Hepatocyte (in vitro differentiated cells): ENCODE results near the gene ANKHD1.

Experiments used
- EZH2phosphoT487 ChIP-seq: fragments of 200-600 bp; sonication (generic); IDR thresholded peaks from one replicate; pipeline ENCODE4 v1.6.1; 2018; ENCODE audit warnings: antibody characterized with exemption, mild to moderate bottlenecking, low read depth, moderate library complexity; ENCODE audit not compliant: unreplicated experiment, severe bottlenecking
- TF ChIP-seq, protein P1 (sequence below): fragments of 200-600 bp; sonication (generic); IDR thresholded peaks from 2 replicates; pipeline ENCODE4 v1.5.1; 2016; ENCODE audit warnings: antibody characterized with exemption, mild to moderate bottlenecking; ENCODE audit not compliant: poor library complexity

DNA sequence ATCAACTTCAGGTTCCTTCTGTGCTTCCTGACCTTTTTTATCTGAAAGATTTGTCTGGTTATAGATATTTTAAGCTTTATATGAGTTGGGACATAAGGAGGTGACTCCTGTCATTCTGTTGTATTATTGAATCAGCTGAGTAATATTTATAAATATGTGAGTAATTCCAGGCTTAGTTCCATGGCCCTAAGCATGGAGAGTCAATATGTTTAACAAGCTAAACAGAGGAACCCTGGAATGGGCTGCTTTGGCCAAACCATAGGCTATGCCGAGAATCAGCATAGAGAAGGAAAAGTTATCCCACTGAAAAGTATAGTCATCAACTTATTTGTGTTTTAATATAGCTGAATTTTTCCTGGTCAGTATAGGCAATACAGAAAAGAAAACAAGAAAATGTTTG is 138.6 kb downstream of the ANKHD1 start:
- TF ChIP-seq, protein P1, sequence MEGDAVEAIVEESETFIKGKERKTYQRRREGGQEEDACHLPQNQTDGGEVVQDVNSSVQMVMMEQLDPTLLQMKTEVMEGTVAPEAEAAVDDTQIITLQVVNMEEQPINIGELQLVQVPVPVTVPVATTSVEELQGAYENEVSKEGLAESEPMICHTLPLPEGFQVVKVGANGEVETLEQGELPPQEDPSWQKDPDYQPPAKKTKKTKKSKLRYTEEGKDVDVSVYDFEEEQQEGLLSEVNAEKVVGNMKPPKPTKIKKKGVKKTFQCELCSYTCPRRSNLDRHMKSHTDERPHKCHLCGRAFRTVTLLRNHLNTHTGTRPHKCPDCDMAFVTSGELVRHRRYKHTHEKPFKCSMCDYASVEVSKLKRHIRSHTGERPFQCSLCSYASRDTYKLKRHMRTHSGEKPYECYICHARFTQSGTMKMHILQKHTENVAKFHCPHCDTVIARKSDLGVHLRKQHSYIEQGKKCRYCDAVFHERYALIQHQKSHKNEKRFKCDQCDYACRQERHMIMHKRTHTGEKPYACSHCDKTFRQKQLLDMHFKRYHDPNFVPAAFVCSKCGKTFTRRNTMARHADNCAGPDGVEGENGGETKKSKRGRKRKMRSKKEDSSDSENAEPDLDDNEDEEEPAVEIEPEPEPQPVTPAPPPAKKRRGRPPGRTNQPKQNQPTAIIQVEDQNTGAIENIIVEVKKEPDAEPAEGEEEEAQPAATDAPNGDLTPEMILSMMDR = no peak
- TF ChIP-seq EZH2phosphoT487 = no peak
